ENCODE results near the gene ERO1B.
"Not testable (repeated sequence)": the region's sequence is repeated elsewhere in the genome, so short reads cannot be mapped to it uniquely, and the experiment has no call there.

The ERO1B gene

GRCh38 chr1:236281654-236282424 lies at the start of gene ERO1B:
ERO1B (minus strand) TSS chr1:236281958; CDS start chr1:236281783, 175 bp downstream.
- no peaks in the 10 kb centered on the region for H4K20me1 ChIP-seq (ENCODE audit: low read depth, low read length)
- H2AFZ ChIP-seq (ENCODE audit: low read depth, low read length, severe bottlenecking) = peak within 1 kb of the TSS; percentile 87
- H3K27me3 ChIP-seq (ENCODE audit: low read length) = no peaks in the 10 kb centered on the region
- peaks cover 3% of the 10 kb centered on the region; the same call in 1 of the 2 replicates for H3F3A ChIP-seq (ENCODE audit: insufficient read depth)
- TF ChIP-seq EZH2phosphoT487 (conservative IDR thresholded peaks at IDR 0.05; ENCODE audit: low read length) = no peak
- TF ChIP-seq CTCF (IDR thresholded peaks at IDR 0.05; ENCODE audit: insufficient read depth, low read length, poor library complexity, severe bottlenecking) = no peak
- no peaks in the 10 kb centered on the region for H3K9me2 ChIP-seq (replicated peaks; ENCODE audit: insufficient read depth, low read length)
- H3K4me3 ChIP-seq (ENCODE audit: insufficient read depth, low read length, poor library complexity, severe bottlenecking) = peak within 1 kb of the TSS; percentile 70
- H3K36me3 ChIP-seq (ENCODE audit: low read length) = no peaks in the 10 kb centered on the region
- no peaks in the 10 kb centered on the region for H3K79me2 ChIP-seq (ENCODE audit: insufficient read depth, low read length)
- no peak within 1 kb of the TSS for H3K27ac ChIP-seq (ENCODE audit: low read depth, low read length)
- no peaks in the 10 kb centered on the region for H3K9me3 ChIP-seq (ENCODE audit: insufficient read depth, low read length)
- peak within 1 kb of the TSS; percentile 81 for H3K4me2 ChIP-seq (ENCODE audit: low read depth, low read length, poor library complexity, severe bottlenecking)
- H3K9ac ChIP-seq (ENCODE audit: low read length) = peak within 1 kb of the TSS; percentile 62

- not testable (repeated sequence) for H4K20me1 ChIP-seq (ENCODE audit: low read depth, low read length); H3K9me3 ChIP-seq (ENCODE audit: insufficient read depth, low read length); H3K27ac ChIP-seq (ENCODE audit: low read depth, low read length); H3K27me3 ChIP-seq (ENCODE audit: low read length); H2AFZ ChIP-seq (ENCODE audit: low read depth, low read length, severe bottlenecking); H3K36me3 ChIP-seq (ENCODE audit: low read length); H3F3A ChIP-seq (ENCODE audit: insufficient read depth); H3K79me2 ChIP-seq (ENCODE audit: insufficient read depth, low read length); H3K9ac ChIP-seq (ENCODE audit: low read length); H3K9me2 ChIP-seq (replicated peaks; ENCODE audit: insufficient read depth, low read length); H3K4me2 ChIP-seq (ENCODE audit: low read depth, low read length, poor library complexity, severe bottlenecking); H3K4me3 ChIP-seq (ENCODE audit: insufficient read depth, low read length, poor library complexity, severe bottlenecking)
These were observed 49.7 kb upstream of the ERO1B start for GRCh38 chr1:236331412-236331811.

- H4K20me1 ChIP-seq (ENCODE audit: low read depth, low read length) = no peaks in the 10 kb centered on the region
- H3K9ac ChIP-seq (ENCODE audit: low read length) = no peak overlapping the region
- no peak overlapping the region for H3K4me3 ChIP-seq (ENCODE audit: insufficient read depth, low read length, poor library complexity, severe bottlenecking)
- no peaks in the 10 kb centered on the region for H3K36me3 ChIP-seq (ENCODE audit: low read length)
- no peak overlapping the region for H3K4me2 ChIP-seq (ENCODE audit: low read depth, low read length, poor library complexity, severe bottlenecking)
- TF ChIP-seq EZH2phosphoT487 (conservative IDR thresholded peaks at IDR 0.05; ENCODE audit: low read length) (no peak), CTCF (IDR thresholded peaks at IDR 0.05; ENCODE audit: insufficient read depth, low read length, poor library complexity, severe bottlenecking) (no peak)
- no peaks in the 10 kb centered on the region for H3K9me3 ChIP-seq (ENCODE audit: insufficient read depth, low read length)
- no peaks in the 10 kb centered on the region for H3K79me2 ChIP-seq (ENCODE audit: insufficient read depth, low read length)
- H2AFZ ChIP-seq (ENCODE audit: low read depth, low read length, severe bottlenecking) = no peak overlapping the region
- no peaks in the 10 kb centered on the region for H3F3A ChIP-seq (ENCODE audit: insufficient read depth)
- H3K27ac ChIP-seq (ENCODE audit: low read depth, low read length) = no peak overlapping the region
- H3K27me3 ChIP-seq (ENCODE audit: low read length) = no peaks in the 10 kb centered on the region
- no peaks in the 10 kb centered on the region for H3K9me2 ChIP-seq (replicated peaks; ENCODE audit: insufficient read depth, low read length)
These were observed 44.7 kb upstream of the ERO1B start for GRCh38 chr1:236326432-236326831.

- Histone ChIP-seq H3K9me2 (replicated peaks; ENCODE audit: insufficient read depth, low read length) (no peaks in the 10 kb centered on the region), H3F3A (ENCODE audit: insufficient read depth) (no peaks in the 10 kb centered on the region), H3K36me3 (ENCODE audit: low read length) (no peaks in the 10 kb centered on the region), H3K27me3 (ENCODE audit: low read length) (no peaks in the 10 kb centered on the region), H4K20me1 (ENCODE audit: low read depth, low read length) (no peaks in the 10 kb centered on the region), H3K4me2 (ENCODE audit: low read depth, low read length, poor library complexity, severe bottlenecking) (no peak overlapping the region), H3K9ac (ENCODE audit: low read length) (no peak overlapping the region), H3K79me2 (ENCODE audit: insufficient read depth, low read length) (no peaks in the 10 kb centered on the region), H3K27ac (ENCODE audit: low read depth, low read length) (no peak overlapping the region), H3K4me3 (ENCODE audit: insufficient read depth, low read length, poor library complexity, severe bottlenecking) (no peak overlapping the region), H2AFZ (ENCODE audit: low read depth, low read length, severe bottlenecking) (no peak overlapping the region), H3K9me3 (ENCODE audit: insufficient read depth, low read length) (no peaks in the 10 kb centered on the region)
- TF ChIP-seq CTCF (IDR thresholded peaks at IDR 0.05; ENCODE audit: insufficient read depth, low read length, poor library complexity, severe bottlenecking) = no peak
- TF ChIP-seq EZH2phosphoT487 (conservative IDR thresholded peaks at IDR 0.05; ENCODE audit: low read length) = no peak
These were observed 43.8 kb upstream of the ERO1B start for GRCh38 chr1:236325567-236325966.
